ENCODE results near the gene DLST.

GRCh38 chr14:74875204-74875603, 6.5 kb upstream of the DLST start:
- TF ChIP-seq POLR2A (IDR thresholded peaks at IDR 0.05) (no peak), CTCF (IDR thresholded peaks at IDR 0.05) (no peak)

Data from stomach (tissue), 4 donors.